Stomach (tissue), 4 donors: ENCODE results near the gene CHN1.

Source experiments
- POLR2AphosphoS5 ChIP-seq, 3 donors: sonication (generic); formaldehyde crosslinking; IDR thresholded peaks; one replicate each; pipeline ENCODE4 v1.6.1; 2016; ENCODE audit warnings: antibody characterized with exemption in 3 of 3
- TF ChIP-seq, protein P1 (sequence below), 7 experiments: fragments of 450-650 bp in 4 of 7; fragments of 200-600 bp in 3 of 7; sonication (generic) in 3 of 7; IDR thresholded peaks; one replicate each; pipeline ENCODE4 v1.5.1; 2016 to 2019; ENCODE audit warnings: antibody characterized with exemption in 7 of 7, control low read depth in 2 of 7, mild to moderate bottlenecking in 1 of 7

- no peak for TF ChIP-seq POLR2AphosphoS5 (IDR thresholded peaks at IDR 0.05)
- TF ChIP-seq, protein P1, sequence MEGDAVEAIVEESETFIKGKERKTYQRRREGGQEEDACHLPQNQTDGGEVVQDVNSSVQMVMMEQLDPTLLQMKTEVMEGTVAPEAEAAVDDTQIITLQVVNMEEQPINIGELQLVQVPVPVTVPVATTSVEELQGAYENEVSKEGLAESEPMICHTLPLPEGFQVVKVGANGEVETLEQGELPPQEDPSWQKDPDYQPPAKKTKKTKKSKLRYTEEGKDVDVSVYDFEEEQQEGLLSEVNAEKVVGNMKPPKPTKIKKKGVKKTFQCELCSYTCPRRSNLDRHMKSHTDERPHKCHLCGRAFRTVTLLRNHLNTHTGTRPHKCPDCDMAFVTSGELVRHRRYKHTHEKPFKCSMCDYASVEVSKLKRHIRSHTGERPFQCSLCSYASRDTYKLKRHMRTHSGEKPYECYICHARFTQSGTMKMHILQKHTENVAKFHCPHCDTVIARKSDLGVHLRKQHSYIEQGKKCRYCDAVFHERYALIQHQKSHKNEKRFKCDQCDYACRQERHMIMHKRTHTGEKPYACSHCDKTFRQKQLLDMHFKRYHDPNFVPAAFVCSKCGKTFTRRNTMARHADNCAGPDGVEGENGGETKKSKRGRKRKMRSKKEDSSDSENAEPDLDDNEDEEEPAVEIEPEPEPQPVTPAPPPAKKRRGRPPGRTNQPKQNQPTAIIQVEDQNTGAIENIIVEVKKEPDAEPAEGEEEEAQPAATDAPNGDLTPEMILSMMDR (IDR thresholded peaks at IDR 0.05), result peak in 3 of 7 experiments; percentile 8 to 35 (median 32)
Observed at GRCh38 chr2:174985614-174986013, 19.6 kb downstream of the CHN1 start.
